NOMO-1 treated with DMSO at 0.1 percent for 48 hours (cell line): Measurements from ENCODE around the gene KRT86.

Experiments
- DNase-seq: peaks from one replicate; lab custom pipeline; 2025; ENCODE audit not compliant: unreplicated experiment; lab: John Stamatoyannopoulos, UW

KRT86 gene

GRCh38 chr12:52274521-52275120 is at the start of gene KRT86:
Gene KRT86 (plus strand): TSS chr12:52274645. CDS start chr12:52301917, 27,272 bp downstream.
- no peak for DNase-seq

GRCh38 chr12:52225752-52226151 is 48.7 kb upstream of the KRT86 start:
- DNase-seq, result no peak

GRCh38 chr12:52226446-52226845 is 48.0 kb upstream of the KRT86 start:
- DNase-seq, result peak; percentile 44

GRCh38 chr12:52227606-52228166 is 46.8 kb upstream of the KRT86 start:
- DNase-seq, result no peak

- no peak for DNase-seq
Measured at GRCh38 chr12:52228366-52228765, 46.1 kb upstream of the KRT86 start.

- no peak for DNase-seq
Measured at GRCh38 chr12:52228931-52229330, 45.5 kb upstream of the KRT86 start.

- DNase-seq, result no peak
Measured at GRCh38 chr12:52229836-52230343, 44.6 kb upstream of the KRT86 start.

GRCh38 chr12:52230364-52231281 is 43.8 kb upstream of the KRT86 start:
- DNase-seq, result no peak

GRCh38 chr12:52231305-52232202 is 42.9 kb upstream of the KRT86 start:
- no peak for DNase-seq

- DNase-seq, result no peak
Measured at GRCh38 chr12:52232203-52232673, 42.2 kb upstream of the KRT86 start.

GRCh38 chr12:52232674-52233461 is 41.6 kb upstream of the KRT86 start, which contains the start of gene KRT7:
Gene KRT7 (plus strand): TSS chr12:52233243. CDS start chr12:52233297, 54 bp downstream.
- DNase-seq, result no peak

GRCh38 chr12:52233462-52234207 is 40.8 kb upstream of the KRT86 start:
- DNase-seq, result no peak

- no peak for DNase-seq
Measured at GRCh38 chr12:52234223-52234810, 40.1 kb upstream of the KRT86 start.

GRCh38 chr12:52235001-52235764 is 39.3 kb upstream of the KRT86 start:
- DNase-seq, result no peak

- DNase-seq, result no peak
Measured at GRCh38 chr12:52235822-52236361, 38.6 kb upstream of the KRT86 start.

GRCh38 chr12:52236386-52237050 is 37.9 kb upstream of the KRT86 start:
- no peak for DNase-seq

- DNase-seq, result no peak
Measured at GRCh38 chr12:52238207-52238840, 36.1 kb upstream of the KRT86 start.
